HCT116 (cell line): ENCODE results near the gene FANCD2OS. TPM values are rescaled to one million over a fixed set of nuclear protein-coding genes. Genes with fewer than 3 reads are reported as not detected.

Experiments used
- ATAC-seq: fragments of 200-7000 bp; cut with Tn5 transposase; 2 replicates; pipeline ENCODE4 v1.9.1; 2020; ENCODE audit warnings: mild to moderate bottlenecking, moderate library complexity
- BruUV-seq: library from RNA; stranded (reverse); fragments of 400-500 nt; replicated peaks from 2 replicates; lab custom pipeline; 2021; lab: Mats Ljungman, UMichigan
- CTCF ChIA-PET: fragments of 300-600 bp; sonication (Branson Sonifier 250); formaldehyde crosslinking; loops from one replicate; lab custom pipeline; 2021; ENCODE audit warnings: antibody characterized with exemption; lab: Charles Lee
- POLR2A ChIA-PET: fragments of 300-600, 350-600 bp; sonication (Branson Sonifier 250); formaldehyde crosslinking; loops from one replicate; lab custom pipeline; 2021; ENCODE audit warnings: antibody characterized with exemption; lab: Charles Lee
- RAD21 ChIA-PET, 2 experiments: fragments of 300-600 bp; sonication (Branson Sonifier 250); formaldehyde crosslinking; loops; one replicate each; lab custom pipeline; 2023; ENCODE audit warnings: low total read pairs in 2 of 2; ENCODE audit not compliant: uncharacterized antibody in 2 of 2, unreplicated experiment in 2 of 2, low non-redundant PET in 1 of 2; lab: Charles Lee
- DNase-seq: peaks from one replicate; pipeline ENCODE4 v3.0.0-alpha.2; 2010; ENCODE audit warnings: low read depth, low spot score
- H2AFZ ChIP-seq: fragments of 200-600 bp; shearing (Covaris generic), sonication (generic); 2 replicates; pipeline ENCODE4 v1.6.1; 2017; ENCODE audit warnings: low read depth, mixed run types, mixed read lengths, antibody characterized with exemption, low read length; ENCODE audit not compliant: poor library complexity, severe bottlenecking
- H3K27ac ChIP-seq: 2 replicates; pipeline ENCODE4 v1.5.1; 2012; ENCODE audit warnings: low read depth, low read length
- H3K27me3 ChIP-seq: fragments of 200-600 bp; sonication (generic); 2 replicates; pipeline ENCODE4 v1.6.1; 2016; ENCODE audit warnings: mixed run types, low read length, mixed read lengths; ENCODE audit not compliant: insufficient read depth
- H3K36me3 ChIP-seq, 2 experiments: fragments of 200-500 bp in 1 of 2; fragments of 200-600 bp in 1 of 2; sonication (Bioruptor generic) in 1 of 2; sonication (generic) in 1 of 2; 2 replicates each; pipeline versions ENCODE4 v1.5.1 to v1.6.1; 2014 to 2016; ENCODE audit warnings: low read length in 2 of 2, inconsistent platforms in 1 of 2, mixed read lengths in 1 of 2, mixed run types in 1 of 2; ENCODE audit not compliant: insufficient read depth in 2 of 2, control insufficient read depth in 1 of 2
- H3K4me1 ChIP-seq, 2 experiments: fragments of 200-600 bp in 1 of 2; sonication (generic) in 1 of 2; 2 replicates each; pipeline versions ENCODE4 v1.5.1 to v1.6.1; 2012 to 2017; ENCODE audit warnings: low read length in 2 of 2, inconsistent platforms in 1 of 2, mild to moderate bottlenecking in 1 of 2, mixed read lengths in 1 of 2, mixed run types in 1 of 2, moderate library complexity in 1 of 2; ENCODE audit not compliant: insufficient read depth in 2 of 2, control insufficient read depth in 1 of 2
- H3K4me2 ChIP-seq: fragments of 200-600 bp; sonication (generic); 2 replicates; pipeline ENCODE4 v1.6.1; 2017; ENCODE audit warnings: mixed run types, low read length, mixed read lengths
- H3K4me3 ChIP-seq, 2 experiments: fragments of 200-600 bp in 1 of 2; sonication (generic) in 1 of 2; replicated peaks in 1 of 2; 2 replicates each; pipeline ENCODE4 v1.5.1; 2011 to 2016; ENCODE audit warnings: low read length in 2 of 2, control low read depth in 1 of 2, low read depth in 1 of 2, mild to moderate bottlenecking in 1 of 2, mixed read lengths in 1 of 2, mixed run types in 1 of 2
- H3K79me2 ChIP-seq: fragments of 200-600 bp; sonication (generic); 2 replicates; pipeline ENCODE4 v1.6.1; 2017; ENCODE audit warnings: mild to moderate bottlenecking, mixed run types, low read length, moderate library complexity, mixed read lengths; ENCODE audit not compliant: insufficient read depth
- H3K9ac ChIP-seq: fragments of 200-600 bp; sonication (generic); 2 replicates; pipeline ENCODE4 v1.6.1; 2016; ENCODE audit warnings: low read length, mixed read lengths
- H3K9me2 ChIP-seq: fragments of 200-600 bp; sonication (generic), shearing (Covaris generic); 2 replicates; pipeline ENCODE4 v1.6.1; 2017; ENCODE audit warnings: mixed run types, mild to moderate bottlenecking, moderate library complexity; ENCODE audit not compliant: insufficient read depth
- H3K9me3 ChIP-seq, 2 experiments: fragments of 200-500 bp in 1 of 2; fragments of 200-600 bp in 1 of 2; sonication (Bioruptor generic) in 1 of 2; sonication (generic) in 1 of 2; 2 replicates each; pipeline ENCODE4 v1.6.1; 2014 to 2017; ENCODE audit warnings: low read length in 2 of 2, mixed read lengths in 2 of 2, inconsistent platforms in 1 of 2, low read depth in 1 of 2, mild to moderate bottlenecking in 1 of 2, mixed run types in 1 of 2, moderate library complexity in 1 of 2; ENCODE audit not compliant: control insufficient read depth in 1 of 2, insufficient read depth in 1 of 2
- H4K20me1 ChIP-seq: fragments of 200-600 bp; sonication (generic), shearing (Covaris generic); 2 replicates; pipeline ENCODE4 v1.6.1; 2017; ENCODE audit warnings: mixed run types, mild to moderate bottlenecking, moderate library complexity; ENCODE audit not compliant: insufficient read depth
- CBX3 ChIP-seq: IDR thresholded peaks from 2 replicates; pipeline ENCODE4 v1.6.1; 2012; ENCODE audit warnings: low read depth
- CTCF ChIP-seq, 3 experiments: fragments of 200-600 bp in 1 of 3; sonication (generic) in 1 of 3; IDR thresholded peaks in 2 of 3; conservative IDR thresholded peaks in 1 of 3; 2 replicates each; pipeline ENCODE4 v1.5.1; 2012 to 2017; ENCODE audit warnings: low read depth in 2 of 3, low read length in 2 of 3, antibody characterized with exemption in 1 of 3, borderline replicate concordance in 1 of 3, control low read depth in 1 of 3, mild to moderate bottlenecking in 1 of 3, mixed read lengths in 1 of 3, mixed run types in 1 of 3, moderate library complexity in 1 of 3; ENCODE audit not compliant: insufficient read depth in 1 of 3
- EGR1 ChIP-seq: IDR thresholded peaks from 2 replicates; pipeline ENCODE4 v1.6.1; 2012; ENCODE audit warnings: low read depth
- EZH2 ChIP-seq: fragments of 200-600 bp; sonication (generic); IDR thresholded peaks from 2 replicates; pipeline ENCODE4 v1.6.1; 2017; ENCODE audit warnings: antibody characterized with exemption, mixed run types
- FOSL1 ChIP-seq: IDR thresholded peaks from 2 replicates; pipeline ENCODE4 v1.6.1; 2012; ENCODE audit warnings: low read depth
- JUND ChIP-seq: IDR thresholded peaks from 2 replicates; pipeline ENCODE4 v1.6.1; 2012
- POLR2AphosphoS5 ChIP-seq: IDR thresholded peaks from 2 replicates; pipeline ENCODE4 v1.6.1; 2011; ENCODE audit warnings: mild to moderate bottlenecking, low read depth, low read length, moderate library complexity
- RAD21 ChIP-seq: IDR thresholded peaks from 2 replicates; pipeline ENCODE4 v1.6.1; 2012; ENCODE audit warnings: low read depth, mild to moderate bottlenecking
- SRF ChIP-seq: IDR thresholded peaks from 2 replicates; pipeline ENCODE4 v1.6.1; 2012; ENCODE audit warnings: low read depth
- TCF7L2 ChIP-seq: IDR thresholded peaks from 2 replicates; pipeline ENCODE4 v1.7.0; 2011; ENCODE audit warnings: borderline replicate concordance, inconsistent platforms; ENCODE audit not compliant: insufficient read depth, insufficient read length; ENCODE audit errors: extremely low read depth
- YY1 ChIP-seq: IDR thresholded peaks from 2 replicates; pipeline ENCODE4 v1.6.1; 2011; ENCODE audit warnings: low read length, low read depth, moderate library complexity, mild to moderate bottlenecking; ENCODE audit not compliant: insufficient replicate concordance; ENCODE audit errors: extremely low read depth
- ZFX ChIP-seq: fragments of 450-650 bp; IDR thresholded peaks from 2 replicates; pipeline ENCODE4 v1.6.1; 2017
- ZNF274 ChIP-seq: fragments of 200-500 bp; sonication (Bioruptor generic); IDR thresholded peaks from 2 replicates; pipeline ENCODE4 v1.6.1; 2014; ENCODE audit warnings: mild to moderate bottlenecking, low read depth, low read length, inconsistent platforms
- intact Hi-C: fragments of 100-400 bp; cut with micrococcal nuclease; formaldehyde crosslinking; loops from 2 replicates; pipeline ENCODE4 v1.10.0; 2022
- total RNA-seq: library from RNA; stranded (reverse); gene quantifications from one replicate; pipeline ENCODE4 v1.2.1, GENCODE V29; 2021; ENCODE audit not compliant: unreplicated experiment
- TF ChIP-seq, protein P1 (sequence below): IDR thresholded peaks from 2 replicates; pipeline ENCODE4 v1.6.1; 2012
- TF ChIP-seq, protein P2 (sequence below): IDR thresholded peaks from 2 replicates; pipeline ENCODE4 v1.6.1; 2012

FANCD2OS gene
- total RNA-seq, 1 experiment from 2014 or later = not detected

- H3K9ac ChIP-seq = no peak overlapping the region
- no peak overlapping the region for H3K4me3 ChIP-seq
- no peak overlapping the region for H3K27ac ChIP-seq
- H3K4me2 ChIP-seq = no peak overlapping the region
- H3K79me2 ChIP-seq = peaks cover 88% of the 10 kb centered on the region
- no peaks in the 10 kb centered on the region for H3K9me2 ChIP-seq
- no TSS peak for BruUV-seq
- no peaks in the 10 kb centered on the region for H3K27me3 ChIP-seq
- TF ChIP-seq ZFX = no peak
- TF ChIP-seq, protein P1, sequence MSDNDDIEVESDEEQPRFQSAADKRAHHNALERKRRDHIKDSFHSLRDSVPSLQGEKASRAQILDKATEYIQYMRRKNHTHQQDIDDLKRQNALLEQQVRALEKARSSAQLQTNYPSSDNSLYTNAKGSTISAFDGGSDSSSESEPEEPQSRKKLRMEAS = no peak
- TF ChIP-seq RAD21 = no peak
- TF ChIP-seq YY1 = no peak
- TF ChIP-seq CBX3 = no peak
- no peak for TF ChIP-seq POLR2AphosphoS5
- TF ChIP-seq EZH2 = no peak
- no peak for TF ChIP-seq EGR1
- TF ChIP-seq JUND = no peak
- no peak for TF ChIP-seq ZNF274
- TF ChIP-seq SRF = no peak
- TF ChIP-seq TCF7L2 = no peak
- TF ChIP-seq, protein P2, sequence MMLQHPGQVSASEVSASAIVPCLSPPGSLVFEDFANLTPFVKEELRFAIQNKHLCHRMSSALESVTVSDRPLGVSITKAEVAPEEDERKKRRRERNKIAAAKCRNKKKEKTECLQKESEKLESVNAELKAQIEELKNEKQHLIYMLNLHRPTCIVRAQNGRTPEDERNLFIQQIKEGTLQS = no peak
- no peak for TF ChIP-seq FOSL1
- no peak for TF ChIP-seq CTCF (IDR thresholded peaks at IDR 0.05 in 2 of 3, conservative IDR thresholded peaks at IDR 0.05 in 1 of 3; ENCODE audit: borderline replicate concordance in 1 of 3, insufficient read depth in 1 of 3, low read depth in 2 of 3, low read length in 2 of 3)
- peaks cover 8 to 9% of the 10 kb centered on the region in 2 experiments; a peak in 3 of 4 replicates for H3K4me1 ChIP-seq
- H2AFZ ChIP-seq = no peak overlapping the region
- DNase-seq (no peak), ATAC-seq (no peak)
- ChIA-PET RAD21 (no interaction called here), CTCF (no interaction called here), POLR2A (no interaction called here)
- H3K9me3 ChIP-seq = no peaks in the 10 kb centered on the region
- H3K36me3 ChIP-seq = peaks cover 12 to 18% of the 10 kb centered on the region in 2 experiments; a peak in 3 of 4 replicates
- peaks cover 6% of the 10 kb centered on the region; the same call in 1 of the 2 replicates for H4K20me1 ChIP-seq
- intact Hi-C loops = no loop called here
These were observed 13.0 kb upstream of the FANCD2OS start for GRCh38 chr3:10121064-10121463.
